Breast epithelium (tissue), 3 donors: ENCODE data around the gene FUZ.

ENCODE experiments used
- CTCF ChIP-seq, 3 donors: fragments of 450-650 bp; IDR thresholded peaks; one replicate each; pipeline ENCODE4 v1.5.1; 2016 to 2017; ENCODE audit warnings: antibody characterized with exemption in 3 of 3, mild to moderate bottlenecking in 3 of 3, moderate library complexity in 3 of 3
- POLR2A ChIP-seq: fragments of 450-650 bp; IDR thresholded peaks from one replicate; pipeline ENCODE4 v1.6.1; 2016; ENCODE audit warnings: antibody characterized with exemption, mild to moderate bottlenecking, moderate library complexity

- TF ChIP-seq POLR2A (peak; percentile 71), CTCF (IDR thresholded peaks at IDR 0.05) (no peak)
These were observed 37.6 kb upstream of the FUZ start, which contains the start of gene PTOV1 for GRCh38 chr19:49850487-49851342.
